Muscle layer of colon (tissue), 2 donors: ENCODE results near the gene MPRIP.
A peak's percentile ranks its signal among the peaks of the same experiment; 100 is the strongest.

Experiments
- H3K27ac ChIP-seq: one replicate; pipeline ENCODE4 v1.7.0; 2013; ENCODE audit warnings: low read depth, mild to moderate bottlenecking, low read length, moderate library complexity
- H3K27me3 ChIP-seq, 2 donors: one replicate each; pipeline ENCODE4 v1.7.0; 2013; ENCODE audit warnings: low read length in 2 of 2, mild to moderate bottlenecking in 2 of 2; ENCODE audit not compliant: insufficient read depth in 2 of 2, control insufficient read depth in 1 of 2
- H3K36me3 ChIP-seq: one replicate; pipeline ENCODE4 v1.7.0; 2013; ENCODE audit warnings: mild to moderate bottlenecking, low read length; ENCODE audit not compliant: insufficient read depth
- H3K4me1 ChIP-seq: one replicate; pipeline ENCODE4 v1.7.0; 2013; ENCODE audit warnings: mild to moderate bottlenecking, low read length; ENCODE audit not compliant: insufficient read depth
- H3K4me3 ChIP-seq, 2 donors: one replicate each; pipeline ENCODE4 v1.7.0; 2013; ENCODE audit warnings: low read length in 2 of 2, low read depth in 1 of 2, mild to moderate bottlenecking in 1 of 2, moderate library complexity in 1 of 2
- H3K9ac ChIP-seq: one replicate; pipeline ENCODE4 v1.7.0; 2013; ENCODE audit warnings: low read length
- H3K9me3 ChIP-seq: one replicate; pipeline ENCODE4 v1.7.0; 2013; ENCODE audit warnings: mild to moderate bottlenecking, low read length
- donor health status: abdominal sarcoma.
- donor health status: Adenocarcinoma of cecum.

Gene MPRIP

DNA sequence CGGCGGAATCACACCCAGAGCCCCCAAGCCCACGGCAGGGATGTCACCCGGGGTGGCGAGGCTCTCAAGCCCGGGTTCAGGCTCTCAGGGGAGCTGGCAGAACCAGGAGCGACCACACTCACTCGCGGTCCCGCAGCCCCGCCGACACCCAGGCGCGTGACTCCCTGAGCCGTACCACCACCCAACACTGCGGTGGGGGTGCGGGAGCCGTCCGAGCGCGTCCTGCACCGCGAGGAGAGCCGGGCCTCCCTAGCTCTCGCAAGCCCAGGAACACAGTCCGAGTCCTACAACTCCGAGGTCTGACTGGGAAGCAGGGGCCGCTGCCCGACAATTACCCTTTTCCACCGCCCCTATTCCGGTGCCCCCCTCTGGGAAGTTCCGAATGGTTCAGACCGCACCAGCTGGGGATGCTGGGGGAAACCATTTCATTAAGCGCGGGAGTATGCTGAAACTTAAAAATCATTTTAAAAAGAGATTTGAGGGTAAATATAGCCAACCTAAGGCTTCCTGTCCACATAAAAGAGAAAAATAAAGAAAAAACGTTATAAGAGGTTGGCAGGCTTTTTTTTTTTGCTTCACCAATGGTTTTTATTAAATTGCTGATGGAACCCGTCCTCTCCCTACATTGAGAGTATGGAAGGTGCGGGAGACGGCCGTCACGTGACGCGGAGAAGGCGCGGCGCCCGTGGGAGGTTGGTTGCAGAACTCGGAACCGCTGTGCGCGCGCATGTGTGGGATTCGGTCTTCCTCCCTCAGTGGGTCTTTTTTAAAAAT lies 195.0 kb downstream of the MPRIP start, which contains the start of gene FLCN:
TSS of gene FLCN (minus strand) at position 143 of the 774 bp plus-strand sequence. CDS start 9,031 bp downstream, outside the sequence.
- peaks cover 5% of the 10 kb centered on the region for H3K36me3 ChIP-seq
- peak within 1 kb of the TSS; percentile 98 to 99 for H3K4me3 ChIP-seq
- peaks cover 7% of the 10 kb centered on the region for H3K4me1 ChIP-seq
- H3K27me3 ChIP-seq = no peaks in the 10 kb centered on the region
- H3K9me3 ChIP-seq = no peaks in the 10 kb centered on the region
- peak within 1 kb of the TSS; percentile 100 for H3K27ac ChIP-seq
- peak within 1 kb of the TSS; percentile 96 for H3K9ac ChIP-seq

- Histone ChIP-seq H3K4me1 (peaks cover 7% of the 10 kb centered on the region), H3K4me3 (no peak overlapping the region), H3K9ac (no peak overlapping the region), H3K27ac (no peak overlapping the region), H3K27me3 (no peaks in the 10 kb centered on the region), H3K36me3 (no peaks in the 10 kb centered on the region), H3K9me3 (no peaks in the 10 kb centered on the region)
Observed at GRCh38 chr17:17239832-17240231, 197.6 kb downstream of the MPRIP start.

DNA sequence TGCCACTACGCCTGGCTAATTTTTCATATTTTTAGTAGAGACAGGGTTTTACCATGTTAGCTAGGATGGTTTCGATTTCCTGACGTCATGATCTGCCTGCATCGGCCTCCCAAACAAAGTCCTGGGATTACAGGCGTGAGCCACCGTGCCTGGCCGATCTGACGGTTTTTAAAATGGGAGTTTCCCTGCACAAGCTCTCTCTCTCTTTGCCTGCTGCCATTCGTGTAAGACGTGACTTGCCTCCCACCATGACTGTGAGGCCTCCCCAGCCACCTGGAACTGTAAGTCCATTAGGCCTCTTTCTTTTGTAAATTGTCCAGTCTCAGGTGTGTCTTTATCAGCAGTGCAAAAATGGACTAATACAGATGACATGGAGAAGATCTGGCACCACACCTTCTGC lies 199.4 kb downstream of the MPRIP start:
- Histone ChIP-seq H3K9me3 (no peaks in the 10 kb centered on the region), H3K27ac (no peak overlapping the region), H3K36me3 (peaks cover 10% of the 10 kb centered on the region), H3K9ac (no peak overlapping the region), H3K4me1 (no peaks in the 10 kb centered on the region), H3K4me3 (no peak overlapping the region), H3K27me3 (no peaks in the 10 kb centered on the region)

- Histone ChIP-seq H3K27me3 (no peaks in the 10 kb centered on the region), H3K9me3 (no peaks in the 10 kb centered on the region), H3K27ac (no peak overlapping the region), H3K4me1 (no peaks in the 10 kb centered on the region), H3K36me3 (peaks cover 16% of the 10 kb centered on the region), H3K4me3 (no peak overlapping the region), H3K9ac (no peak overlapping the region)
Observed at GRCh38 chr17:17242246-17242645, 200.0 kb downstream of the MPRIP start.
